ENCODE data around the gene RNPS1.

DNA sequence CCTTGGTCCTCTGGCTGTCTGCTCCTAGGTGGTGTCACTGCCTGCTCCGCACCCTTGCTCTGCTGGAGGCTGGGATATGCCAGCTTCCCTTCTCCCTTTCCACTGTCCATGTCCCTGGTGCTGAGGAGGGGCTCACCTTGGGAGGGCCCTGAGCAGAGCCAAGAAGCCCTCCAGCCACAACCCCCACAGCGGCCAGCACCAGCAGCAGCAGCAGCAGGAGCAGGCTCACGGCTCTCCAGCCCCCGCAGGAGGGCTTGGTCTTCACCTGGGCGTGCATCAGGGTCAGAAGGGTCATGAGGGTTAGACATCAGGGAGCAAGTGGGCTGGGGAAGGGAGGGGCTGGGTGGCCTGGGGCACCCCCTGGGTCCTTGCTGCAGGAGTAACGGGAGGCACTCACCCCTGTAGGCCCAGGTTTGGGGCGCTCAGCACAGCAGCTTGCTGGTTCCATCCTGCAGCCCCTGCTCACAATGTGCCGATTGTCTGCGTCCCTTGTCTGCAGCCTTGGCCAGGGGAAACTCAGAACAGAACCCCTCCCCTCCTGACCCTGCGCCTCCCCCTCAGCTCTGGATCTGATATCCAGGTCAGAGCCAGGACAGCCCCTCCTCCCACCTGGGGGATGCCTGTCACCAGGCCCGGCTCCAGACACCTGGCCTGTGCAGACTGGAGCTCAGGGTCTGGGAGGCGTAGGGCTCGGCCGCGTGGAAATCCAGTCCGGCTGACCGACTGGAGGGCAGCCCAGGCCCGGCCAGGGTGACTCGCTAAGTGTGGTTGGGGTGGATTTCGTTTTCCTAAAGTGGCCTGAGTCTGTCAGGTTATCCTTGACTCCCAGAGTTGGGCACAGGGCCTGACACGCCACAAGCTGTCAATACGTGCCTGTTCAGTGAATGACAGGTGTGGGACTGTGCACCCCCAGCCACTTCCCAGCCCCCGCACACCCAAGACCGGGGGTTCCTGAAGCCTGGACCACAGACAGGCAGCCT, 57.2 kb downstream of the RNPS1 start, which contains the start of gene BRICD5:
- TF ChIP-seq CTCF (IDR thresholded peaks at IDR 0.05), result no peak
- TF ChIP-seq POLR2A (IDR thresholded peaks at IDR 0.05), result no peak

All from adrenal gland (tissue), 5 donors.